ENCODE results near the gene L3MBTL4.

The L3MBTL4 gene

DNA sequence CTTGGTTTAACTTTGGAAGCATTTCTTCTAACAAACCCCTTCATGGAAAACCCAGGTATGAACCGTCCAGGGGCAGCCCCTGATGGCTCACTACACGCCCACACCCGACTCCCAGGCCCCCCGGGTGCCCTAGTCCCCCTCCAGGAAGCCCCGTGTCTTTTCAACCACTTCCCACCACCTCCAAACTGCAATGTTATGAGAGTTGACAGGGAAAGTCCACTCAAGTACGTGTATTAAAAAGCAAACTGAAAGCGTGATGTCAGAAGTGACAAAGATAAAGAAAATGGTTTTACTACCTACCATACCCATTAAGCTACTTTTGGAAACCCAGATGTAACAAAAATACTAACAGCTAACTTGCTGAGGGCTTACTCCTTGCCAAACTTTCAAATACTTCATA is 51.5 kb downstream of the L3MBTL4 start:
- no peak for DNase-seq (ENCODE audit: low spot score)

- no peak for DNase-seq (ENCODE audit: low spot score)
Observed at GRCh38 chr18:6362559-6363129, 52.1 kb downstream of the L3MBTL4 start.

DNA sequence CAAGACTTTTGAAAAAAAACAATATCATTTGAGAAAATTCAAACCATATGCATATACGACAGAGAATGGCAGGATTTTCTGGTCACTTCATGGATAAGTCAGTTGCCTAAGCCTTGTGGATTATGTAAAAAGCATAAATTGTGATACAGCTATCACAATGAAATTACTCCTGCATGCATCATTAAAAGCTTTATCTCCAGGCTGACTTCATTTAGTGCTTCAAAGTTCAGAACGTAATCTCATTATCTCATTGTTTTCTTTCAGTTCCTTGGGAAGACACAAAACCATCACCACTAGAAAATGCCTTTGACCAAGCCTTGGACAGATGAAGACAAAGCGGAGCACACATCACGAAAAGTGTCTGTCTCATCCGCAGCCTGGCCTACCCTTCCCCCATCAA is 57.0 kb downstream of the L3MBTL4 start:
- no peak for DNase-seq (ENCODE audit: low spot score)

DNA sequence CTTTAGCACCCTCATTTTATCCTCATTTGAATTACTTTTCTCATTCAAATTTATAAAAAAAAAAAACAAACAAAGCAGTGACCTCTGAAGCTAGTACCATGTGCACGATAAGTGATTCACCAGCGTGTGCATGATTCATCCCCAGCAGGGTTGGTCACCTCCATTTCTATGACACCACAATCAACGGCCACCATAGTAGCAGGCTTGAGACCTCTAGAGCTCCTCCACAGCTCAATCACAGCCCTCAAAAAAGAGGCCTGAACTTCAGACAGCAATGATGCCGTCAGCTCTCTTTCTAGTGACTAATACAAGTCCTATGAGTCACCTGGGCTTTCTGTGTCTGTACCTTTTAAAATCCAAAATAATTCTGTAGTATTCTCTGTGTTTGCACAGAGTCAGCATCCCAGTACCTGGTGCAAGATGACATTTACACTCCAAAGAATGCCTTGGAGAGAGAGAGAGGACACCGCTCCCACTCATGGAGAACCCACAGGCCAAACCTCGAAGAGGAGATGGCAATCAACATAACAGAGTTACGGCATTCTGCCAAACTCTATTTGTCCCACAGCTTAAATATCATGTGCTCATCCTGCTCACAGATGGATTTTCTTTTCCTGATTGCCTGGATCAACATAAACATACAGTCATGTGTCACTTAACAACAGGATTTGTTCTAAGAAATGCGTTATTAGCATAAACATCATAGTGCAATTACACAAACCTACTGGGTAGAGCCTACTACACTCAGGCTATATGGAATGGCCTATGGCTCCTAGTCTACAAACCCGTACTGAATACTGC is 58.7 kb downstream of the L3MBTL4 start:
- no peak for DNase-seq (ENCODE audit: low spot score)

DNA sequence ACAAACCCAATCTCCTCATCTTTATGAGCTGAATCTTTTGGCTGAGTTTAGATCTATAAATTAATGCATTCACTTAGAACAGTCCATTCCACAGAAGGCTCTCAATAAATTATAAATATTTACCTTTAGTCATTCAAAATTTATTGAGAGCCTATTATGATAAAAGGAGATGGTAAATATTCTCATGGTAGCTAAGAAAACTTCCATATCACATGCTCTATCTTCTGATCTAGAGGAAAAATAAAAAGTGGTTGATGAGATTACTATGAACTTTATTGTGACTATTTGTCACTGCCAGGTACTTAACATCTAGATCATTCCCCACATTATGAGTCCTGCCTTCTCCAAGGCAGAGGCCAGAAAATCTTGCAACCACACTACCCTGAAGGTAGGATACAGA is 62.4 kb downstream of the L3MBTL4 start:
- no peak for DNase-seq (ENCODE audit: low spot score)

GRCh38 chr18:6342990-6343389 is 71.7 kb downstream of the L3MBTL4 start:
- DNase-seq (ENCODE audit: low spot score): no peak

DNA sequence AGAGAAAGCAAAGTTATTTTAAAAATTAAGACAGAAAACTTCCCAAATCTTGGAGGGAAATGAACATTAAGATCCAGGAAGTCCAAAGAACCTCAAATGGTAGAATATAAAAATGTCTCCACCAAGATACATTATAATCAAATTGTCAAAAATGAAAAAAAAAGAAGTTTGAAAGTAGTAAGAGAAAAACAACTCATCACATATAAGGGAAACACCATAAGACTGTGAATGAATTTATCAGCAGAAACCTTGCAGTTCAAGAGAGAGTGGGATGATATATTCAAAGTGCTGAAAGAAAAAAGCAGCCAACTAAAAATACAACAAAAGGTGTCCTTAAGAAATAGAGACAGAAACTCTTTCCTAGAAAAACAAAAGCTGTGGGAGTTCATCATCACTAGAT is 73.0 kb downstream of the L3MBTL4 start:
- DNase-seq (ENCODE audit: low spot score): no peak

GRCh38 chr18:6341303-6341702 is 73.4 kb downstream of the L3MBTL4 start:
- DNase-seq (ENCODE audit: low spot score): no peak

GRCh38 chr18:6340121-6340520 is 74.6 kb downstream of the L3MBTL4 start:
- no peak for DNase-seq (ENCODE audit: low spot score)

GRCh38 chr18:6336239-6336638 is 78.5 kb downstream of the L3MBTL4 start:
- DNase-seq (ENCODE audit: low spot score): no peak

DNA sequence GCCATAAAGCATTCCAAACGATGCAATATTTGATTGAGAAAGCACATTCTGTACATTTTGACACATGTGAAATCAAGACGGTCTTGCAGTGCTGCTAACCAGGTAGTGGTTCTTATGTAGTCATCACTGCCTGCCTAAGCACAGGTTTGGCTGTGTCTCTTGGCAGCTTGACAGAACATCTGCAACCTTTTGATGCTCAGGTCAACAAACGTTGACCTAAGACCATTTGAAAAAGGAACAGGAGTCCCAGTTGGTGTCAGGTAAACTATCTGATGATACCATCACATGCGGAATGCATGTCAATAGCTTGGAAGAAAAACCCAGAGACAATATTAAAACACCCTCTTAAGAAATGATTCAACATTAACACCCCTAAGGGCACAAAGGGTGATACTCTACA is 80.7 kb downstream of the L3MBTL4 start:
- no peak for DNase-seq (ENCODE audit: low spot score)

DNA sequence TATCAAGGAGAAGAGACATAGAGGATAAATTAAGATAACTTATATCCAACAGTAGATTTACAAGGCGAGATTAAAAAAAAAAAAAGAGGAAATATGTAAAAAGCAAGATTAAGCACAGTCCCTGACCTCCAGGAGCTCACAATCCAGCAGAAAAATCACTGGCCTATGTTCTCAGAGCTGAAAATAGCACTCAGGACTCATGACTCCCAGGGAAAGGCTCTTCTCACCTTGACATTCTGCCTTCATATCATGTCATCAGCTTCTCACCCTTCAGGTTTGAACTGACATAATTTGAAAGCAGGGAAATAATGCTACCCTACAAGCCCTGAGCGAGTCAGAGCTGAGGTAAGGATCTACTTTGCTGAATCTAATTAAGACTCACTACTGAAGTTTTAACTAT is 82.8 kb downstream of the L3MBTL4 start:
- no peak for DNase-seq (ENCODE audit: low spot score)

DNA sequence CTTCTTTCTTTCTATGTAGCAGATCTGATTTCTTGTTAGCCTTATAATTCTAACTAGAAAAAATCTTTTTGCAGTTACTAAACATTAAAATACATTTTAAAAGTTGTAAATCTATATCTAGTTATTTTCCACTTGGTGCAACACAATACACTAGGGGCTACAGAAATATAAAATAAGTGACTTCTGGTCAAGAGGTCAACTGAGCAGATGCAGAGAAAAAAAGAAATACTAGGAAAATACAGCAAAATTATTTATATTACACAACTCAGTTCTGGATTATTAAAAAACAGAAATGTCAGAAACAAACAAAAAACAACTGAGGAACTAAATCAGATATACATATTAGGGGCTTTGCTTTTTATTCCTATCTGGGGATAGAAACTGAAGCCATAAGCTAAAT is 83.9 kb downstream of the L3MBTL4 start:
- no peak for DNase-seq (ENCODE audit: low spot score)

DNA sequence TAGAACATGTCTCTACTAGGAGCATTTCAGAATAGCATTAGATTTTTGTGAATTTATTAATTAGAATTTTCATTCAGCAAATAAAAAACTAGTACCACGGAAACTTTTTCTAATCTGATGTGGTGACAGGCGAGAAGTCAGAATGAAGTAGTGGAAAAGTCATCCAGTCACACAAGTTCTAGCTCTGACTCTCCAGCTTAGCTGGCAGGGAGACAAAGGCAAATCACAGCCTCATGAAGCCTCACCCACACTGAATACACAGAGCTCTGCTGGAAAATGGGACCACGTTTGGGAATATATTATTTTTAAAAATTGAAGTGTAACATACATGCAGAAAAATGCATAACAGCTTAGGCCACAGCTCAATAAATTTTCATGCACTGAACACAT is 86.1 kb downstream of the L3MBTL4 start:
- DNase-seq (ENCODE audit: low spot score): no peak

DNA sequence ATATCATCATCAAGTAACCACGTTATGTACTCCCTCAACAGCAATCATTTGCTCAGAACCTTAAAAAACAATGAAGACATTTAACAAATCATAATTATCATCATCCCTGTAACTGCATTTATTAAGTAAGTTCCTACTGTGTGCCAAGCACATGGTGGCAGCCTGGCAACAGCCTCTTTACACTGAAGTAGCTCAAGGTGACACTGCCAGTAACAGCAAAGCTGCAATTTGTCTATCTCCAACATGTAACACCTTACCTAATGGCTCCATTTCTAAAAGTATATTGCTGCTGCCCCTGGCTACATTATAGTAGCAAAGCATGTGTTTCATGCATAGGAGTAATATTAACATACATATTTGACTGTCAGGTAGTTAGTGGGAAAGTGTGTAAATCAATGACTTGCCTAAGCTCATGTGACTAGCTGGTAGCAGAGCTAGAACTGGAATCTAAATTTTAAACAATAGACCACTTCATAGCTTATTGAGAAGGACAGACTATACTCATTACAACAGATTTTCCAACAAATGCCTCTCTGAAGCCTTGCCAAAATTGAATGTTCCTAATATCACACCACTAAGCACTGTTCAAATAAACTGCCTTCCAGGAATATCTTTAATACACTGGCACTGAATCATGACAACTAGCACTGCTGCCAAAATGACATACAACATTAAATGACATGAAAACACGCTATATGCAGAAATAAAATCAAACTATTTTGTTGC is 86.7 kb downstream of the L3MBTL4 start:
- no peak for DNase-seq (ENCODE audit: low spot score)

DNA sequence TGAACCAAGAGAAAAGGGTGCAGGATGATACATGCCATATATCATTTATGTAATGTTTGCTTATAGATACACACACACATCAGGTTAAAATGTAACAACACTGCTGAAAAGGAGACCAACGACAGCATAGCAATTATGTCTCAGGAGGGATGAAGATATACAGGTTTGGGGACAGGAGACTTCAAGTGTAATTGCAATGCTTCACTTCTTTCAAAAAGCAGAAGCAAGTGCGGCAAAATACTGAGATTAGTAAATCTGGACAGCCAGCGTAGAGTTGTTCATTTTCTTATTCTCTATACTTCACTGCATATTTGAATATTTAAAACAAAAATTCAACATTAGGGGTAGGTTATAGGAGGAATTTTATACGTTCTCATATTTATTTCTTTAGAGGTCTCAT is 87.2 kb downstream of the L3MBTL4 start:
- no peak for DNase-seq (ENCODE audit: low spot score)

DNA sequence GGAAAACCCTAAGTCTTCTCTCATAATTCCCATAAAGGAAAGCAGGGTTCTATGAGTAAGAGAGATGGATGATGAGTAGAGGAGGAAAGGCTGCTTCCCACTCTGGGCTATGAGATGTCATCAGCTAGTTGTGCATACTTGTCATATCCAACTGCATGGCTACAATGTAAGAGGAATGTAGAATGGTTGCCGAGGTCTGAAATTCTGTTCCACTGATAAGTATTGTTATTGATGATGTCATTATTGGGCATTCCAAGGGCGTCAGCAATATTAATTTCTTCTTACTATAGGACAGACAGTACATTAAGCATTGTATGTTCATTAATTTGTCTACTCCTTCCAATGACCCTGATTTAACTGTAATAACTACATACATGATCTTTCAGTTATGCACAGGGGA is 88.1 kb downstream of the L3MBTL4 start:
- DNase-seq (ENCODE audit: low spot score): no peak

- DNase-seq (ENCODE audit: low spot score): no peak
Observed at GRCh38 chr18:6323319-6323889, 91.3 kb downstream of the L3MBTL4 start.

DNA sequence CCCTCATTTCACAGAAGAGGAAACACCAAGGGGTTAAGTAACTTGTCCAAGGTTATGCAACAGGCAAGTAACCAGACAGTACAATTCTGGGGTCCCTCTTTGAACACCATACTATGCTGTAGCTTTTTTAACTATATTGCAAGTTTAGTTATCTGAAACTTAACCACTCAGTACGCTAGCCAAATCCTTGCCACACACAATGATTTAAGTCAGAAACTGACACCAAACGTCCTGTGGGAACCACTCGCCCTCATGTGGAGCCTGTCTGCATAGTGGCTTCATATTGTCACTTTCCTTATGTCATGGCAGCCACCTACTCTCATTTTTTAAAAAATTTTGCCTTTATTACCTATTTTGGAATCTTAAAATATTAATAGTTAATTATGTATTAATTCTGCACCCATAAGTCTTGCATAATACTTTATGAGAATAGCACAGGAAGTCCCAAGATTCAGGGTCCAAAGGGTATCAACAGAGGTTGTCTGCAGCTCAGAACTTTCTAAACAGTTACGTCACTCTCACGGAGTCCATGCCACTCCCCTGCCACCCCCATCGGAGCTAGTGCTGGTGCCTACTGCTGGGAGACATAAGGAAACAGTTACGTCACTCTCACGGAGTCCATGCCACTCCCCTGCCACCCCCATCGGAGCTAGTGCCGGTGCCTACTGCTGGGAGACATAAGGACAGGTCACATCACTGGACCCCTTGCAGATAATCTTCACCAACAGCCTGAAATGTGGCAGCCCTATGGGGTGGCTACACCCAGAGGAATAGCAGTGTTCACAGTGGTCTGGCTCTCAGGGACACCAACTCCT is 99.0 kb downstream of the L3MBTL4 start:
- DNase-seq (ENCODE audit: low spot score): no peak

DNA sequence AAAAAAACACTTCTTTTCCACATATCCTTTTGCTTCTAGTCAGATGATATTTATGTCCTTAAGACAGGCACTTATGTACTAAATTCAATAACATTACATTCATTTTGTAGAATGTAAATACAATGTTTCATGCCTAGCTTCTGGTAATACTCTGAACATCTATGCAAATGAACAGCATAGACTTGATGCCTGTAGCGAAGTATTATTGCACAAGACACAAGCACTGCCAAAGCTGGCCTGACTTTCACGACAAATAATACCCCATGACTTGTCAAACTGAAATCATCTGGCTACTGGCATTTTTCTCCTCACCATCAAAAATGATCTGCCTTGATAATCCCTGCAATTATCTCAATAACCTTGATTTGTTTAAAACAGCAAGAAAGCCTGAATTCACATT is 101.3 kb downstream of the L3MBTL4 start:
- no peak for DNase-seq (ENCODE audit: low spot score)

- no peak for DNase-seq (ENCODE audit: low spot score)
Observed at GRCh38 chr18:6311456-6312215, 103.1 kb downstream of the L3MBTL4 start.
